PC-9 (cell line): ENCODE results near the gene CACNA1B. TPM values are rescaled to one million over a fixed set of nuclear protein-coding genes. Genes with fewer than 3 reads are reported as not detected.

Experiments
- BruUV-seq: library from RNA; stranded (reverse); fragments of 400-500 nt; replicated peaks from 2 replicates; lab custom pipeline; 2021; lab: Mats Ljungman, UMichigan
- CTCF ChIA-PET: fragments of 300-600 bp; sonication (Branson Sonifier 250); formaldehyde crosslinking; loops from one replicate; lab custom pipeline; 2022; ENCODE audit warnings: antibody characterized with exemption; lab: Charles Lee
- POLR2A ChIA-PET: fragments of 300-600 bp; sonication (Branson Sonifier 250); formaldehyde crosslinking; loops from one replicate; lab custom pipeline; 2022; ENCODE audit warnings: antibody characterized with exemption; ENCODE audit not compliant: unreplicated experiment; lab: Charles Lee
- DNase-seq, 2 experiments: peaks; one replicate each; pipeline versions ENCODE4 v3.0.0 to v3.0.0-alpha.2; 2015 to 2022; ENCODE audit warnings: mixed read lengths in 1 of 2
- H2AFZ ChIP-seq: fragments of 200-600 bp; sonication (generic); 2 replicates; pipeline ENCODE4 v1.8.1; 2017; ENCODE audit warnings: antibody characterized with exemption
- H3F3A ChIP-seq: fragments of 200-600 bp; sonication (generic); 2 replicates; pipeline ENCODE4 v1.8.1; 2017; ENCODE audit warnings: antibody characterized with exemption, mild to moderate bottlenecking, low read depth; ENCODE audit not compliant: insufficient read depth
- H3K27ac ChIP-seq: fragments of 200-600 bp; sonication (generic); 2 replicates; pipeline ENCODE4 v1.6.1; 2016; ENCODE audit warnings: mixed run types
- H3K27me3 ChIP-seq: fragments of 200-600 bp; sonication (generic); 2 replicates; pipeline ENCODE4 v1.6.1; 2016; ENCODE audit warnings: low read depth, mixed run types; ENCODE audit not compliant: insufficient read depth
- H3K36me3 ChIP-seq: fragments of 200-600 bp; sonication (generic); 2 replicates; pipeline ENCODE4 v1.6.1; 2016; ENCODE audit warnings: low read depth, mixed run types
- H3K4me1 ChIP-seq: fragments of 200-600 bp; sonication (generic); replicated peaks from 2 replicates; pipeline ENCODE4 v1.6.1; 2016; ENCODE audit warnings: mixed run types; ENCODE audit not compliant: insufficient read depth
- H3K4me2 ChIP-seq: fragments of 200-600 bp; sonication (generic); 2 replicates; pipeline ENCODE4 v1.6.1; 2017; ENCODE audit warnings: mixed run types
- H3K4me3 ChIP-seq: fragments of 200-600 bp; sonication (generic); 2 replicates; pipeline ENCODE4 v1.6.1; 2016; ENCODE audit warnings: mixed run types
- H3K79me2 ChIP-seq: fragments of 200-600 bp; sonication (generic); 2 replicates; pipeline ENCODE4 v1.6.1; 2017; ENCODE audit warnings: low read depth, mixed run types
- H3K9me2 ChIP-seq: fragments of 200-600 bp; sonication (generic); 2 replicates; pipeline ENCODE4 v1.8.1; 2017; ENCODE audit warnings: mild to moderate bottlenecking; ENCODE audit not compliant: insufficient read depth
- H3K9me3 ChIP-seq: fragments of 200-600 bp; sonication (generic); 2 replicates; pipeline ENCODE4 v1.8.1; 2016; ENCODE audit warnings: low read depth; ENCODE audit not compliant: insufficient read depth
- H4K20me1 ChIP-seq: fragments of 200-600 bp; sonication (generic); 2 replicates; pipeline ENCODE4 v1.8.1; 2017; ENCODE audit not compliant: insufficient read depth
- CTCF ChIP-seq: fragments of 200-600 bp; sonication (generic); conservative IDR thresholded peaks from 2 replicates; pipeline ENCODE4 v1.6.1; 2017; ENCODE audit warnings: mixed run types, antibody characterized with exemption, mild to moderate bottlenecking, moderate library complexity
- EZH2 ChIP-seq: fragments of 200-600 bp; sonication (generic); IDR thresholded peaks from 2 replicates; pipeline ENCODE4 v1.8.0; 2017; ENCODE audit warnings: antibody characterized with exemption, low read depth
- intact Hi-C: fragments of 100-400 bp; cut with micrococcal nuclease; formaldehyde crosslinking; loops from one replicate; pipeline ENCODE4 v1.10.0; 2022; ENCODE audit not compliant: unreplicated experiment
- total RNA-seq: library from RNA; stranded (reverse); gene quantifications from 2 replicates; pipeline ENCODE4 v1.2.3, GENCODE V29; 2021

CACNA1B gene
- total RNA-seq, 1 experiment from 2014 or later, result not detected

GRCh38 chr9:138040446-138041430 is 163.2 kb downstream of the CACNA1B start:
- POLR2A ChIA-PET, result no interaction called here
- Histone ChIP-seq H3K9me3 (peaks cover 3% of the 10 kb centered on the region; the same call in 1 of the 2 replicates), H3K4me2 (no peak overlapping the region), H3K27ac (no peak overlapping the region), H3K36me3 (no peaks in the 10 kb centered on the region), H3K79me2 (no peaks in the 10 kb centered on the region), H3F3A (no peaks in the 10 kb centered on the region), H2AFZ (no peak overlapping the region), H3K4me1 (no peaks in the 10 kb centered on the region), H3K27me3 (peaks cover 98% of the 10 kb centered on the region), H4K20me1 (no peaks in the 10 kb centered on the region), H3K9me2 (no peaks in the 10 kb centered on the region), H3K4me3 (no peak overlapping the region)
- CTCF ChIA-PET, result no interaction called here
- TF ChIP-seq CTCF (no peak), EZH2 (peak; percentile 89; the same call in 1 of the 2 replicates)
- no peak for DNase-seq
- intact Hi-C loops, result no loop called here
- BruUV-seq, result no TSS peak

GRCh38 chr9:138042146-138042545 is 164.6 kb downstream of the CACNA1B start:
- ChIA-PET CTCF (no interaction called here), POLR2A (interaction anchor here (0.5 kb wide), 1 partner anchor 11 kb away, joined by 3 read pairs; no protein-coding TSS in a partner anchor)
- no peak for DNase-seq
- no peak overlapping the region for H2AFZ ChIP-seq
- H3K4me2 ChIP-seq, result no peak overlapping the region
- no peak overlapping the region for H3K27ac ChIP-seq
- H3K27me3 ChIP-seq, result peaks cover 99% of the 10 kb centered on the region
- no peak overlapping the region for H3K4me3 ChIP-seq
- no TSS peak for BruUV-seq
- no peaks in the 10 kb centered on the region for H3K9me2 ChIP-seq
- H3F3A ChIP-seq, result no peaks in the 10 kb centered on the region
- no peak for TF ChIP-seq EZH2
- TF ChIP-seq CTCF, result no peak
- H3K36me3 ChIP-seq, result no peaks in the 10 kb centered on the region
- H3K79me2 ChIP-seq, result no peaks in the 10 kb centered on the region
- no peaks in the 10 kb centered on the region for H3K9me3 ChIP-seq
- no peaks in the 10 kb centered on the region for H4K20me1 ChIP-seq
- intact Hi-C loops, result no loop called here
- no peaks in the 10 kb centered on the region for H3K4me1 ChIP-seq

- no peak for DNase-seq
- Histone ChIP-seq H2AFZ (no peak overlapping the region), H3K36me3 (no peaks in the 10 kb centered on the region), H3K9me3 (no peaks in the 10 kb centered on the region), H3K9me2 (no peaks in the 10 kb centered on the region), H3K4me1 (no peaks in the 10 kb centered on the region), H3K27me3 (peaks cover 99% of the 10 kb centered on the region), H3F3A (no peaks in the 10 kb centered on the region), H3K4me2 (no peak overlapping the region), H4K20me1 (no peaks in the 10 kb centered on the region), H3K27ac (no peak overlapping the region), H3K4me3 (no peak overlapping the region), H3K79me2 (no peaks in the 10 kb centered on the region)
- no peak for TF ChIP-seq EZH2
- TF ChIP-seq CTCF, result no peak
- no TSS peak for BruUV-seq
- CTCF ChIA-PET, result no interaction called here
- POLR2A ChIA-PET, result interaction anchor here (0.5 kb wide), 1 partner anchor 10 kb away, joined by 3 read pairs; no protein-coding TSS in a partner anchor
- intact Hi-C loops, result no loop called here
These were observed 165.1 kb downstream of the CACNA1B start for GRCh38 chr9:138042640-138043039.
